IMR-90 (cell line): ENCODE measurements around the gene MARK4. TPM values are rescaled to one million over a fixed set of nuclear protein-coding genes. Genes with fewer than 3 reads are reported as not detected.

Experiments
- ATAC-seq: fragments of 200-7000 bp; cut with Tn5 transposase; 2 replicates; pipeline ENCODE4 v1.9.1; 2020; ENCODE audit warnings: low read depth, mild to moderate bottlenecking, moderate library complexity
- BruUV-seq: library from RNA; stranded (reverse); fragments of 400-500 nt; replicated peaks from 2 replicates; lab custom pipeline; 2021; lab: Mats Ljungman, UMichigan
- CTCF ChIA-PET: fragments of 300-600 bp; formaldehyde crosslinking; extraction: SDS; loops from one replicate; lab custom pipeline; 2021; ENCODE audit warnings: antibody characterized with exemption; lab: Yijun Ruan, JAX
- POLR2A ChIA-PET: fragments of 300-600 bp; sonication (Branson Sonifier 250); formaldehyde crosslinking; loops from one replicate; lab custom pipeline; 2022; ENCODE audit warnings: antibody characterized with exemption; ENCODE audit not compliant: unreplicated experiment; lab: Charles Lee
- DNase-seq: peaks from one replicate; pipeline ENCODE4 v3.0.0; 2013
- H2AFZ ChIP-seq: replicated peaks from 2 replicates; pipeline ENCODE3; 2013; ENCODE audit warnings: low read length, mild to moderate bottlenecking; ENCODE audit not compliant: poor library complexity
- H2AK5ac ChIP-seq: 2 replicates; pipeline ENCODE4 v1.6.1; 2013; ENCODE audit warnings: low read depth, low read length, inconsistent platforms
- H2AK9ac ChIP-seq: replicated peaks from 2 replicates; pipeline ENCODE3; 2013; ENCODE audit warnings: mild to moderate bottlenecking, low read depth, low read length, moderate library complexity; ENCODE audit not compliant: poor library complexity
- H2BK120ac ChIP-seq: 2 replicates; pipeline ENCODE4 v1.6.1; 2013; ENCODE audit warnings: low read depth, low read length, inconsistent platforms
- H2BK15ac ChIP-seq: 3 replicates; pipeline ENCODE4 v1.6.1; 2013; ENCODE audit warnings: low read depth, low read length, inconsistent platforms
- H2BK20ac ChIP-seq: 2 replicates; pipeline ENCODE4 v1.6.1; 2013; ENCODE audit warnings: low read depth, mild to moderate bottlenecking, inconsistent platforms, low read length, moderate library complexity
- H2BK5ac ChIP-seq: 2 replicates; pipeline ENCODE4 v1.6.1; 2013; ENCODE audit warnings: mild to moderate bottlenecking, low read depth, low read length, inconsistent platforms; ENCODE audit not compliant: poor library complexity, severe bottlenecking
- H3K14ac ChIP-seq: replicated peaks from 2 replicates; pipeline ENCODE4 v1.6.1; 2013; ENCODE audit warnings: low read depth, low read length, inconsistent platforms
- H3K18ac ChIP-seq: 2 replicates; pipeline ENCODE4 v1.6.1; 2013; ENCODE audit warnings: low read depth, low read length, control low read depth
- H3K23ac ChIP-seq: 2 replicates; pipeline ENCODE4 v1.6.1; 2013; ENCODE audit warnings: low read depth, low read length, inconsistent platforms
- H3K27ac ChIP-seq: 2 replicates; pipeline ENCODE4 v1.5.1; 2013; ENCODE audit warnings: mild to moderate bottlenecking, control low read depth, low read length; ENCODE audit not compliant: insufficient read depth
- H3K27me3 ChIP-seq: 2 replicates; pipeline ENCODE4 v1.6.1; 2013; ENCODE audit warnings: low read length; ENCODE audit not compliant: control insufficient read depth, insufficient read depth
- H3K36me3 ChIP-seq: 2 replicates; pipeline ENCODE4 v1.6.1; 2013; ENCODE audit warnings: low read length, mixed read lengths; ENCODE audit not compliant: control insufficient read depth, insufficient read depth
- H3K4ac ChIP-seq: 2 replicates; pipeline ENCODE4 v1.6.1; 2013; ENCODE audit warnings: low read depth, low read length, inconsistent platforms
- H3K4me1 ChIP-seq: 2 replicates; pipeline ENCODE4 v1.6.1; 2013; ENCODE audit warnings: low read length, mixed read lengths; ENCODE audit not compliant: control insufficient read depth, insufficient read depth
- H3K4me2 ChIP-seq: 2 replicates; pipeline ENCODE4 v1.6.1; 2013; ENCODE audit warnings: low read depth, mild to moderate bottlenecking, control low read depth, low read length, moderate library complexity
- H3K4me3 ChIP-seq: 2 replicates; pipeline ENCODE4 v1.5.1; 2013; ENCODE audit warnings: low read depth, mild to moderate bottlenecking, control low read depth, low read length, moderate library complexity; ENCODE audit not compliant: insufficient read depth
- H3K56ac ChIP-seq: 2 replicates; pipeline ENCODE4 v1.6.1; 2013; ENCODE audit warnings: low read length, inconsistent platforms; ENCODE audit not compliant: insufficient read depth; ENCODE audit errors: extremely low read depth
- H3K79me1 ChIP-seq, 2 experiments: 2 replicates each; pipeline ENCODE4 v1.6.1; 2013; ENCODE audit warnings: low read length in 2 of 2, inconsistent platforms in 1 of 2, low read depth in 1 of 2
- H3K9ac ChIP-seq: 2 replicates; pipeline ENCODE4 v1.6.1; 2013; ENCODE audit warnings: low read depth, low read length, control low read depth
- H3K9me1 ChIP-seq: 2 replicates; pipeline ENCODE4 v1.6.1; 2013; ENCODE audit warnings: low read length, inconsistent platforms; ENCODE audit not compliant: insufficient read depth
- H3K9me3 ChIP-seq: 2 replicates; pipeline ENCODE4 v1.6.1; 2013; ENCODE audit warnings: low read length; ENCODE audit not compliant: control insufficient read depth, insufficient read depth
- H4K20me1 ChIP-seq: 2 replicates; pipeline ENCODE4 v1.6.1; 2013; ENCODE audit warnings: low read length, inconsistent platforms; ENCODE audit not compliant: insufficient read depth
- H4K5ac ChIP-seq: 2 replicates; pipeline ENCODE4 v1.6.1; 2013; ENCODE audit warnings: mild to moderate bottlenecking, low read depth, low read length, control low read depth
- H4K8ac ChIP-seq, 2 experiments: 2 replicates each; pipeline ENCODE4 v1.6.1; 2013; ENCODE audit warnings: low read depth in 2 of 2, low read length in 2 of 2, control low read depth in 1 of 2, inconsistent platforms in 1 of 2
- H4K91ac ChIP-seq: 2 replicates; pipeline ENCODE4 v1.6.1; 2013; ENCODE audit warnings: low read depth, low read length, inconsistent platforms; ENCODE audit not compliant: insufficient read depth
- BHLHE40 ChIP-seq: fragments of 150-350 bp; IDR thresholded peaks from 2 replicates; pipeline ENCODE4 v1.6.1; 2016; ENCODE audit warnings: mild to moderate bottlenecking, low read depth, low read length
- MAFK ChIP-seq: IDR thresholded peaks from 2 replicates; pipeline ENCODE4 v1.6.1; 2012; ENCODE audit warnings: low read depth, low read length, improper control_type of control experiment
- MAZ ChIP-seq: IDR thresholded peaks from 2 replicates; pipeline ENCODE4 v1.6.1; 2012; ENCODE audit warnings: low read depth, mild to moderate bottlenecking, low read length, improper control_type of control experiment, moderate library complexity, borderline replicate concordance
- MXI1 ChIP-seq: IDR thresholded peaks from 2 replicates; pipeline ENCODE4 v1.6.1; 2012; ENCODE audit warnings: low read depth, mild to moderate bottlenecking, low read length, moderate library complexity, borderline replicate concordance
- RAD21 ChIP-seq: IDR thresholded peaks from 2 replicates; pipeline ENCODE4 v1.6.1; 2012; ENCODE audit warnings: low read length, improper control_type of control experiment
- RFX5 ChIP-seq: IDR thresholded peaks from 2 replicates; pipeline ENCODE4 v1.8.0; 2012; ENCODE audit warnings: low read depth, mild to moderate bottlenecking, low read length, moderate library complexity
- SMC3 ChIP-seq: fragments of 150-350 bp; IDR thresholded peaks from 2 replicates; pipeline ENCODE4 v1.6.1; 2016; ENCODE audit warnings: low read depth, mild to moderate bottlenecking, antibody characterized with exemption, low read length, moderate library complexity
- WGBS, 2 experiments: methylation state at CpG; one replicate each; pipeline versions ENCODE4 v1.1.5 to v1.1.7; 2013; ENCODE audit warnings: missing lambda C conversion rate in 2 of 2; ENCODE audit not compliant: insufficient read length in 1 of 2; ENCODE audit errors: extremely low coverage in 2 of 2; 5-methylcytosine and 5-hydroxymethylcytosine counted together
- dilution Hi-C: fragments of 300-500 bp; cut with HindIII; formaldehyde crosslinking; loops from one replicate; pipeline ENCODE4 v1.14.3; 2018; ENCODE audit warnings: low sequenced_read_pairs; ENCODE audit not compliant: unreplicated experiment
- in situ Hi-C: fragments of 300-500 bp; cut with MboI; formaldehyde crosslinking; loops from 3 replicates; pipeline ENCODE4 v1.14.3; 2019; ENCODE audit warnings: low sequenced_read_pairs, inconsistent platforms, mixed read lengths
- intact Hi-C: fragments of 100-400 bp; cut with micrococcal nuclease; formaldehyde crosslinking; loops from 2 replicates; pipeline ENCODE4 v1.10.0; 2022
- polyA plus RNA-seq, 3 experiments: library from polyadenylated mRNA; depleted of rRNA; stranded (reverse); fragments of >200 nt; gene quantifications; 2 replicates each; pipeline ENCODE4 v1.2.3, GENCODE V29; 2012; ENCODE audit warnings: low replicate concordance in 1 of 3
- total RNA-seq: library from RNA; depleted of rRNA; stranded (reverse); fragments of >200 nt; gene quantifications from 2 replicates; pipeline ENCODE4 v1.2.3, GENCODE V29; 2012

The MARK4 gene
- total and polyA plus RNA-seq, 2 of the 4 experiments (the other 2 are of a cell fraction), result 11.3 to 20.7 TPM

DNA sequence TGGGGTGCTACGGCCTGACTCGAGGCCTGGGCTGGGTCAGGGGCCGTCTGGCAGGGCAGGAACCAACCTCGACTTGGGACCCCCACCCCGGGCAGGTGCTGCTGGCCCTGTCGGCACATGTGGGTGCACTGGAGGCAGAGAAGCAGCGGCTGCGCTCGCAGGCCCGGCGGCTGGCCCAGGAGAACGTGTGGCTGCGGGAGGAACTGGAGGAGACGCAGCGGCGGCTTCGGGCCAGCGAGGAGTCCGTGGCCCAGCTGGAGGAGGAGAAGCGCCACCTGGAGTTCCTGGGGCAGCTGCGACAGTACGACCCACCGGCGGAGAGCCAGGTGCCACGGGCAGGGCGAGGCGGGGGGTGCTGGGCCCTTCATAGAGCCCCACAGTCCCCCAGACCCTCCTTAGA, 95.4 kb downstream of the MARK4 start:
- Histone ChIP-seq H4K8ac (no peak overlapping the region), H2BK15ac (no peak overlapping the region), H3K9me1 (peaks cover 2% of the 10 kb centered on the region; the same call in 1 of the 2 replicates), H4K91ac (no peak overlapping the region), H3K4me1 (no peaks in the 10 kb centered on the region), H3K4me2 (no peak overlapping the region), H3K9me3 (no peaks in the 10 kb centered on the region), H2AK5ac (no peak overlapping the region), H2AK9ac (peak overlapping the region; percentile 42), H3K18ac (no peak overlapping the region), H2AFZ (peak overlapping the region; percentile 32), H3K23ac (no peak overlapping the region), H3K56ac (no peak overlapping the region), H3K4ac (no peak overlapping the region), H2BK20ac (no peak overlapping the region), H3K79me1 (no peaks in the 10 kb centered on the region), H4K20me1 (peaks cover 8% of the 10 kb centered on the region), H3K27me3 (peaks cover 9% of the 10 kb centered on the region), H2BK120ac (no peak overlapping the region), H3K36me3 (peaks cover 10% of the 10 kb centered on the region), H4K5ac (no peak overlapping the region), H2BK5ac (no peak overlapping the region), H3K4me3 (no peak overlapping the region), H3K27ac (no peak overlapping the region), H3K9ac (no peak overlapping the region), H3K14ac (no peak overlapping the region)
- in situ Hi-C loops (no loop called here), intact Hi-C loops (no loop called here), dilution Hi-C loops (no loop called here)
- 59% methylated on average over 10 of the region's 27 CpGs; no CpG with 5 or more reads in 1 of the 2 experiments for WGBS, 2 experiments
- TF ChIP-seq MAFK, result no peak
- no peak for TF ChIP-seq MXI1
- TF ChIP-seq RAD21, result no peak
- no peak for TF ChIP-seq BHLHE40
- no peak for TF ChIP-seq SMC3
- TF ChIP-seq RFX5, result no peak
- no peak for TF ChIP-seq MAZ
- ChIA-PET POLR2A (interaction anchor here (0.5 kb wide), 1 partner anchor 110 kb away, joined by 3 read pairs; no protein-coding TSS in a partner anchor), CTCF (no interaction called here)
- BruUV-seq, result no TSS peak
- DNase-seq (no peak), ATAC-seq (no peak)
